ENCODE results near the gene CYP19A1. TPM values are rescaled to one million over a fixed set of nuclear protein-coding genes. Genes with fewer than 3 reads are reported as not detected.
A peak's percentile ranks its signal among the peaks of the same experiment; 100 is the strongest.

Gene CYP19A1
- total and polyA plus RNA-seq, 7 donors: 0.10 to 0.71 (median 0.41) TPM; not detected in 4

DNA sequence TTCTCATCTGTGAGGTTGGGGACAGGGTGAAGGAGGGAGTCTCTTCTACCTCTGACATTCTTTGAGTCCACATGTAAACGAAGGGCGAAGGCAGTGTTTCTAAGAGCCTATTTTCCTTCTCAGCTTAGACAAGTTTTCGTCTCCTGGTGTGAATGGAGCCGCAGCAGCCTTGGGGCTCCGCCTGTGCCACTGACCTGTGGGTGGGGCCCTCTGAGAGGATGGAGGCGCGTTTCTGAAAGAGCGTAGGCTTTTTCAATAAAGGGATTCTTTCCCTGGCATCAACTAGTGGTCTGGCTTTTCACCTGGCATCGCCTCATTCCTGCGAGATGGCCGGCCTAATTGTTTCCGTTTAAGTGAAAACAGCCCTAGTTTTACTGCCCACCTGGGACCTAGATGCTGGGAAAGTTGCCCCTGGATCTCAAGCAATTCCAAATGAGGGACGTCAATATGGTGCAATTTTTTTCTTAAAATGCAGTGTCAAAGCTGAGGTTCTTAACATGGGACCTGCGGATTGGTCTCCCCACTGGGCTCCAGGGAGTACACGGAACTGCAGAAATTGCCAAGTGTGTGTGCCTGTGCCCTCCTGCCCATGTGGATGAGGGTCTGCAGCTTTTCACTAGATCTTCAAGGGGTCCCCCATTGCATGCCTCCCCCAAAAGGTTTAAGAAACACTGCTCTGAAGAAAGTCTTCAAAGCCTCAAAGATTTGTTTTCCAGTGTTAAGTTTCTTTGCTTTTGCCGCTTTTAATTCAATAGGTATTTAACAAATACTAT lies 4.0 kb upstream of the CYP19A1 start:
- 38 to 56% methylated on average over 16 of the region's 16 CpGs for WGBS, 2 donors
- Histone ChIP-seq H3K4me1 (peaks cover 0 to 19% (median 15%) of the 10 kb centered on the region in 4 donors), H3K36me3 (no peaks in the 10 kb centered on the region), H3K4me3 (peak overlapping the region in 3 of 4 donors; percentile 33 to 50 (median 44)), H3K27ac (peak overlapping the region in 2 of 4 donors; percentile 41 to 47), H3K27me3 (peaks cover 0 to 28% (median 6%) of the 10 kb centered on the region in 3 donors), H3K9me3 (no peaks in the 10 kb centered on the region)
- intact Hi-C loops (cut with DNase I): no loop called here
- TF ChIP-seq POLR2A (IDR thresholded peaks at IDR 0.05): no peak
- no peak for TF ChIP-seq EP300 (IDR thresholded peaks at IDR 0.05)
- no peak for TF ChIP-seq POLR2AphosphoS5 (IDR thresholded peaks at IDR 0.05)
- TF ChIP-seq, protein P1, sequence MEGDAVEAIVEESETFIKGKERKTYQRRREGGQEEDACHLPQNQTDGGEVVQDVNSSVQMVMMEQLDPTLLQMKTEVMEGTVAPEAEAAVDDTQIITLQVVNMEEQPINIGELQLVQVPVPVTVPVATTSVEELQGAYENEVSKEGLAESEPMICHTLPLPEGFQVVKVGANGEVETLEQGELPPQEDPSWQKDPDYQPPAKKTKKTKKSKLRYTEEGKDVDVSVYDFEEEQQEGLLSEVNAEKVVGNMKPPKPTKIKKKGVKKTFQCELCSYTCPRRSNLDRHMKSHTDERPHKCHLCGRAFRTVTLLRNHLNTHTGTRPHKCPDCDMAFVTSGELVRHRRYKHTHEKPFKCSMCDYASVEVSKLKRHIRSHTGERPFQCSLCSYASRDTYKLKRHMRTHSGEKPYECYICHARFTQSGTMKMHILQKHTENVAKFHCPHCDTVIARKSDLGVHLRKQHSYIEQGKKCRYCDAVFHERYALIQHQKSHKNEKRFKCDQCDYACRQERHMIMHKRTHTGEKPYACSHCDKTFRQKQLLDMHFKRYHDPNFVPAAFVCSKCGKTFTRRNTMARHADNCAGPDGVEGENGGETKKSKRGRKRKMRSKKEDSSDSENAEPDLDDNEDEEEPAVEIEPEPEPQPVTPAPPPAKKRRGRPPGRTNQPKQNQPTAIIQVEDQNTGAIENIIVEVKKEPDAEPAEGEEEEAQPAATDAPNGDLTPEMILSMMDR (IDR thresholded peaks at IDR 0.05): no peak
- no peak for DNase-seq

DNA sequence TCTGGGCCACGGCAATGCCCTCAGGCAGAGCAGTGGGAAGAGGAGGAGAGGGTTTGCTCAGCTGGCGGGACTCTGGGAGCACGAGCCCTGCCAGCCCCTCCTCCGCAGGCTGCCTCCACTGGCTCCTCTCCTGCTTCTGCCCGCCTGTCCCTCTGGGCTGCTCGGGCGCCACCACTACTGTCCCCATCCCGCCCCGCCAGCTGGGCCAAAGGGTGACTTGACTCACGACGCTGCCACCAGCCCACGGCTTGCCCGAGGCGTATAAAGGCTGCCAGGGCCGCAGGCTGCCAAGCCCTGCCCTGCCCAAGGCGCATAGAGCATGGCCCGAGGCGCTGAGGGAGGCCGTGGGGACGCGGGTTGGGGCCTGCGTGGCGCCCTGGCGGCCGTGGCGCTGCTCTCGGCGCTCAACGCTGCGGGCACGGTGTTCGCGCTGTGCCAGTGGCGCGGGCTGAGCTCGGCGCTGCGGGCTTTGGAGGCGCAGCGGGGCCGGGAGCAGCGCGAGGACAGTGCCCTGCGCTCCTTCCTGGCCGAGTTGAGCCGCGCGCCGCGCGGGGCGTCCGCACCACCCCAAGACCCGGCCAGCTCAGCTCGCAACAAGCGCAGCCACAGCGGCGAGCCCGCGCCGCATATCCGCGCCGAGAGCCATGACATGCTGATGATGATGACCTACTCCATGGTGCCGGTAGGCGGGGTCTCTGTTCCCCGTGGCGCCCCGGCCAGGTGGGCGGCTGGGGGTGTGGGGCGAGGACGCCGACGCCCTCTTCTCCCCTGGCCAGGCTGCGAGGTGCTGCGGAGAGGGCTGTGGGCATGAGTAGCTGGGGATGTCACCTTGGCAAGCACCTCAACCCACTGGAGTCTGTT lies 3.2 kb upstream of the CYP19A1 start, which contains the start of gene GLDN:
Gene GLDN, plus strand, starts transcription at position 290 of the 861 bp plus-strand sequence. Its CDS starts 30 bp downstream, at position 320.
- DNase-seq: no peak

DNA sequence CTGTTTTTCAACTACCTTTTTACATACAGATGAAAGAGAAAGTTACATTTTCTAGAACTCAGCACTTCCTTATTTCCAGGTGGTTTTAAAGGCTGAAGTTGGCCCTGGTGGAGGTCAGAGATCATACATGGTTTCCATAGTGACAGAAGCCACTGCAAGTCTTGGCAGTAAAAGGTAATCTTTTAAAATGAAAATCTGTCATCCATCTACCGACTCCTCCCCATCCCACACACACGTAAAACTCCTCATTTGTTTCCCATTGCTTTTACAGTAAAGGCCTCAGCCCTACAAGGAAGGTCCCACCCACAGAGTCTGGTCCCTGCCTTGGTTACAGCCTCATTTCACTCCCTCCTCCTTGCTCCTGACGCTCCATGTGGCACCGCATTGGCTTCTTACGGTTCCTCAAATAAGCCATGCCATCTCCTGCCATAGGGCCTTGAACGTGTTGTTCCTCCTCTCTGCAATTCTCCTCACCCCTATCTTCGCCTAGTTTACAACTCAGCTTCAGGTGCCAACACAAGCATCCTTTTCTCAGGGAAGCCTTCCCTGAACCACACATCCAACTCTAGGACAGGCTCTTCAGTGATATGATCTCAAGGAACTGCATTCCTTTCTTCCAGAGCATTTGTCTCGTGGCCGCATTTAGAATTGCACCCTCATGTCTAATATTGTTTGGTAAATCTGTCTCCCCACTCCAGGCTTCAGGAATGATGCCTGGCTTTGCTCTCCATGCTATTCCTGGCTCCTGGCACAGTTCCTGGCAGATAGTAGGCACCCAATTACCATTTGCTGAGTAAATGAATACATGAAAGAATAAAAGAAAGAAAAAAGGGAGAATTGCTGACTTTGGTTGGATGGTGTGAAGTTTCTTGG lies 2.6 kb downstream of the CYP19A1 start:
- no peak for DNase-seq
- intact Hi-C loops (cut with DNase I): no loop called here

More for the DNA sequence above, 3.2 kb upstream of the CYP19A1 start, which contains the start of gene GLDN:
- peaks cover 0 to 27% (median 23%) of the 10 kb centered on the region in 4 donors for H3K4me1 ChIP-seq
- H3K27ac ChIP-seq: peak within 1 kb of the TSS; percentile 19 to 49 (median 44)
- no peaks in the 10 kb centered on the region for H3K9me3 ChIP-seq
- H3K4me3 ChIP-seq: peak within 1 kb of the TSS in 3 of 4 donors; percentile 33 to 50 (median 44)
- WGBS, 2 donors: 3 to 8% methylated on average over 76 of the region's 76 CpGs
- intact Hi-C loops (cut with DNase I): no loop called here
- TF ChIP-seq POLR2A (IDR thresholded peaks at IDR 0.05): no peak
- TF ChIP-seq, protein P1 (IDR thresholded peaks at IDR 0.05): no peak
- TF ChIP-seq EP300 (IDR thresholded peaks at IDR 0.05): no peak
- TF ChIP-seq POLR2AphosphoS5 (IDR thresholded peaks at IDR 0.05): no peak
- peaks cover 0 to 28% (median 6%) of the 10 kb centered on the region in 3 donors for H3K27me3 ChIP-seq
- H3K36me3 ChIP-seq: no peaks in the 10 kb centered on the region

More for the DNA sequence above, 2.6 kb downstream of the CYP19A1 start:
- WGBS, 2 donors: 65 to 73% methylated on average over 9 of the region's 9 CpGs
- Histone ChIP-seq H3K36me3 (no peaks in the 10 kb centered on the region), H3K4me3 (no peak overlapping the region), H3K9me3 (no peaks in the 10 kb centered on the region), H3K27ac (peak overlapping the region in 3 of 4 donors; percentile 2 to 51 (median 47)), H3K4me1 (peaks cover 0 to 28% (median 22%) of the 10 kb centered on the region in 4 donors), H3K27me3 (peaks cover 0 to 5% (median 0%) of the 10 kb centered on the region in 3 donors)
- no peak for TF ChIP-seq POLR2A (IDR thresholded peaks at IDR 0.05)
- TF ChIP-seq, protein P1 (IDR thresholded peaks at IDR 0.05): peak in 2 of 4 experiments; percentile 11 to 15
- peak in 3 of 4 donors; percentile 29 to 61 (median 44) for TF ChIP-seq POLR2AphosphoS5 (IDR thresholded peaks at IDR 0.05)
- TF ChIP-seq EP300 (IDR thresholded peaks at IDR 0.05): peak in 1 of 4 donors; percentile 24

Data from sigmoid colon (tissue), 7 donors.